ENCODE data around the gene PRXL2B.

DNA sequence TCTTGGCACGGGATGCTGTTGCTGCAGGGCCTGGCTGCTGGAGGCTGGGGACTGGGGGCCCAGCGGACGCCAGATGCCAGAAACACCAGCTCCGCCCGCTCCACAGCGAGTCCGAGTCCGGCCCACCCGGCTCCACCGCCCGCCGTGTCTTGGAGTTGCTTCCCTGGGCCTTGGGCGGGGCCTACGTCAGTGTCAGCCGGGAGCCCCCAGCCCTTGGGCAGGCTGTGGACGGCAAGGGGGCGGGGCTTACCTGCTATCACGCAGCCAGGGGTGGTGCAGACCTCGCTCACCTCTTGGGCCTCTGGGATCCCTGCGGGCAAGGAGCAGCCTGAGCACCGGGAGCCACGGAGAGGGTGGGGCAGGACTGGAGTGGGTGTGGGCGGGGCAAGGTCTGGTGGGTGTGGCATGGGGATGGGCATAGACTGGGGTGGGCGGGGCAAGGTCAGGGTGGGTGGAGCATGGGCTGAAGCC is 24.5 kb downstream of the PRXL2B start:
- TF ChIP-seq, protein P1, sequence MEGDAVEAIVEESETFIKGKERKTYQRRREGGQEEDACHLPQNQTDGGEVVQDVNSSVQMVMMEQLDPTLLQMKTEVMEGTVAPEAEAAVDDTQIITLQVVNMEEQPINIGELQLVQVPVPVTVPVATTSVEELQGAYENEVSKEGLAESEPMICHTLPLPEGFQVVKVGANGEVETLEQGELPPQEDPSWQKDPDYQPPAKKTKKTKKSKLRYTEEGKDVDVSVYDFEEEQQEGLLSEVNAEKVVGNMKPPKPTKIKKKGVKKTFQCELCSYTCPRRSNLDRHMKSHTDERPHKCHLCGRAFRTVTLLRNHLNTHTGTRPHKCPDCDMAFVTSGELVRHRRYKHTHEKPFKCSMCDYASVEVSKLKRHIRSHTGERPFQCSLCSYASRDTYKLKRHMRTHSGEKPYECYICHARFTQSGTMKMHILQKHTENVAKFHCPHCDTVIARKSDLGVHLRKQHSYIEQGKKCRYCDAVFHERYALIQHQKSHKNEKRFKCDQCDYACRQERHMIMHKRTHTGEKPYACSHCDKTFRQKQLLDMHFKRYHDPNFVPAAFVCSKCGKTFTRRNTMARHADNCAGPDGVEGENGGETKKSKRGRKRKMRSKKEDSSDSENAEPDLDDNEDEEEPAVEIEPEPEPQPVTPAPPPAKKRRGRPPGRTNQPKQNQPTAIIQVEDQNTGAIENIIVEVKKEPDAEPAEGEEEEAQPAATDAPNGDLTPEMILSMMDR (IDR thresholded peaks at IDR 0.05 in 4 of 5, conservative IDR thresholded peaks at IDR 0.05 in 1 of 5) = no peak
- TF ChIP-seq POLR2A (IDR thresholded peaks at IDR 0.05) = no peak

Measured in gastrocnemius medialis (tissue), 4 donors.